Colonic mucosa (tissue), 4 donors: ENCODE data around the gene METTL4. TPM values are rescaled to one million over a fixed set of nuclear protein-coding genes. Genes with fewer than 3 reads are reported as not detected.

Source experiments
- DNase-seq: peaks from one replicate; pipeline ENCODE4 v3.0.0-alpha.2; 2020
- H3K27ac ChIP-seq: fragments of 200-600 bp; one replicate; pipeline ENCODE4 v1.8.0; 2021
- H3K27me3 ChIP-seq: fragments of 200-600 bp; one replicate; pipeline ENCODE4 v1.8.0; 2021
- H3K36me3 ChIP-seq: fragments of 200-600 bp; one replicate; pipeline ENCODE4 v1.8.0; 2021
- H3K4me1 ChIP-seq: fragments of 200-600 bp; one replicate; pipeline ENCODE4 v1.8.0; 2021; ENCODE audit warnings: mild to moderate bottlenecking
- H3K4me3 ChIP-seq: fragments of 200-600 bp; one replicate; pipeline ENCODE4 v1.8.0; 2021
- H3K9ac ChIP-seq, 2 donors: one replicate each; pipeline ENCODE4 v1.7.0; 2013; ENCODE audit warnings: control low read depth in 2 of 2, low read depth in 2 of 2, low read length in 2 of 2
- H3K9me3 ChIP-seq: fragments of 200-600 bp; one replicate; pipeline ENCODE4 v1.8.0; 2021
- CTCF ChIP-seq: fragments of 200-600 bp; IDR thresholded peaks from one replicate; pipeline ENCODE4 v1.8.0; 2022; ENCODE audit warnings: antibody characterized with exemption, mild to moderate bottlenecking
- intact Hi-C: fragments of 100-400 bp; cut with DNase I; formaldehyde crosslinking; loops from one replicate; pipeline ENCODE4 v1.14.1; 2022
- total RNA-seq, 2 donors: library from RNA; stranded (reverse); fragmentation: NEBNext Ultra II Directional in 1 of 2; extraction: Animal tissue kit (Norgen Biotek cat#: 25700) in 1 of 2; gene quantifications; one replicate each; pipeline ENCODE4 v1.2.1, GENCODE V29; 2021
- donor health status: healthy.
- donor health status: DM: no; HTN: no; CAD: no.
- donor health status: DM: no; HTN: no; CAD: no.

Gene METTL4
- total RNA-seq, 2 donors from 2014 or later, result 7.2 to 8.2 TPM

DNA sequence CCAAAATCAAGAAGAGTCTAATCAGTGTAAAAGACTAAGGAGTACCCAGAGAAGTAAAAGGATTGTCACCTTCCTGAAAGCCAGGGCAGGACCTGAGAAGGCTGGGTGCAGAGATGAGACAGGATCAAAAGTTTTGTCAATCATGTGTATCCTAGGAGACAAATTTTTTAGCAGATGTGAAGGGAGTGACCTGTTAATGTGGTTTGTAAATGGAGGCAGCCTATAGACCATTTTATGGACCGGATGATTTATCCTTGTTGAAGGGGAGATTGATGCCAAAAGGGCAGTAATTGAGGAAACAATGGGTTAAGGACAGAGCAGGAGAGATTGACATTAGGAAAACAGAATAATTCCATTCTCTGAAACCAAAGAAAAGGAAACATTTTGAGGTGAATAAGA, 865 bp upstream of the METTL4 start:
- no peaks in the 10 kb centered on the region for H3K9me3 ChIP-seq
- H3K27me3 ChIP-seq, result no peaks in the 10 kb centered on the region
- H3K4me3 ChIP-seq, result peak overlapping the region; percentile 41
- H3K27ac ChIP-seq, result no peak overlapping the region
- H3K9ac ChIP-seq, result peak overlapping the region; percentile 1 to 86
- H3K36me3 ChIP-seq, result no peaks in the 10 kb centered on the region
- no peak for TF ChIP-seq CTCF
- no peak for DNase-seq
- intact Hi-C loops, result loop anchor here (5.0 kb wide), 1 partner anchor 85 kb away; the partner anchor contains the start of gene SMCHD1
- H3K4me1 ChIP-seq, result peaks cover 4% of the 10 kb centered on the region

DNA sequence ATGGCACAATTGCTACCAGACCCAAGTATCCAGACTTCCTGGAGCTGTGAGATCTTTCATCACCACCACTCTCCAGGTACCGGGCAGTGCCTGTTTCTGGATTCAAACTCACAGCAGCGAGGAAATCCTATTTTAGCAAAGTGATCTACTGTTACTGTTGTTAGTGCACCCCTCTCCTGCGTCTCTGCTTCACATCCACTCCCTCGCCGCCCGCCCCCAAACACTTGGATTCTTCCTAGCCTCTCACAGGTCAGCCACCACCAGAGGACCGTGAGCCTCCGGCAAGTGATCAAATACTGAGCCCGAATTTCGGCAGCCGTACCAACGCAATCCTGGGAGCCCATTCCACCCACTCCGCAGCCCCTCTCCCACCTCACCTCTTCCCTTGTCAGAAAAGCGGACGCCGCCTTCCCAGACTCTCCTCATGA, 519 bp downstream of the METTL4 start:
- no peak for TF ChIP-seq CTCF
- Histone ChIP-seq H3K9me3 (no peaks in the 10 kb centered on the region), H3K27me3 (no peaks in the 10 kb centered on the region), H3K27ac (peak overlapping the region; percentile 87), H3K4me1 (peaks cover 4% of the 10 kb centered on the region), H3K4me3 (peak overlapping the region; percentile 41), H3K36me3 (no peaks in the 10 kb centered on the region), H3K9ac (peak overlapping the region; percentile 86 to 95)
- DNase-seq, result peak; percentile 74
- intact Hi-C loops, result loop anchor here (5.0 kb wide), 1 partner anchor 87 kb away; the partner anchor contains the start of gene SMCHD1

DNA sequence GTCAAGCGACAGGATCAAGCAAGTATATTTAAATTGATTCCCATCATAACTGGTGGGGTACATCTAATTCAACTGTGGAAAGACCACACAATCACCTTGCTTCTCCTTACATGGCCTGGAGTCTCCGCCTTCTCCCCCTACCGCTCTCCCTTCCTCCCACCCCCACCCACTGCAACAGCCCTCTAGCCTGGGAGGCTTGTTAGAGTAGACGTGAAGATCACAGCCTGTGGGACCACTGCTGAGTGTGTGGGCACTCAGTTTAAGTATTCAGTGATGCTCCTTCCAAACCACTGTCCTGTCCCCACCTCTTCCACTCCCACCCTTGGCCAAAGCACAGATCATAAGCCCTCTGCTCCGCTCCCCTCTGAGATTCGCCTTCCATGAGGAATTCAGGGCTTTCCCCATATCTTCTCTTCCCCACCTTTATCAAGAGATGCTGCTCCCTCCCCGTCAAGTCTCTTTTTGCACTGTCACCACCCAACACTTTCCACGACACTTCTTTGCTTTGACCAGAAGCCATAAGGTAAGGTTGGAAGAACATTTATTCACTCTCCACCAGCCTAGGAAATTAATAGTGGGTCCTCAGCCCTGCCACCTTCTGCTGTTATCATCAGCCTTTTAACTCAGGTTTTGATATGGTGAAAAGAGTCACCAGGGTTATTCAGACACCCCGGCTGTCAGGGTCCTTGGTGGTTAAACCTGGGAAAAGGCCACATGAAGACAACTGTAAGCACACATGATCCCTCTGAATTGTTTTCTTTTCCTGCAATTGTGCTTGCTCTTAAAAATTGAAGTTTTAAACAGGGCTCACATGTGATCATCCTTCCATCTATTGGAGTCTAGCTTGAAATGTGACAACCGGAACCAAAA, 1.7 kb downstream of the METTL4 start:
- Histone ChIP-seq H3K27ac (no peak overlapping the region), H3K9ac (no peak overlapping the region), H3K9me3 (no peaks in the 10 kb centered on the region), H3K36me3 (no peaks in the 10 kb centered on the region), H3K4me3 (no peak overlapping the region), H3K4me1 (peaks cover 4% of the 10 kb centered on the region), H3K27me3 (no peaks in the 10 kb centered on the region)
- no peak for TF ChIP-seq CTCF
- no peak for DNase-seq
- intact Hi-C loops, result loop anchor here (5.0 kb wide), 1 partner anchor 88 kb away; the partner anchor contains the start of gene SMCHD1

GRCh38 chr18:2568605-2569004, 2.7 kb downstream of the METTL4 start:
- Histone ChIP-seq H3K9me3 (no peaks in the 10 kb centered on the region), H3K27ac (no peak overlapping the region), H3K27me3 (no peaks in the 10 kb centered on the region), H3K9ac (no peak overlapping the region), H3K4me1 (peaks cover 4% of the 10 kb centered on the region), H3K36me3 (peaks cover under 1% of the 10 kb centered on the region), H3K4me3 (no peak overlapping the region)
- TF ChIP-seq CTCF, result no peak
- intact Hi-C loops, result no loop called here
- DNase-seq, result no peak

GRCh38 chr18:2568129-2568528, 3.2 kb downstream of the METTL4 start:
- Histone ChIP-seq H3K4me3 (no peak overlapping the region), H3K9ac (no peak overlapping the region), H3K27me3 (no peaks in the 10 kb centered on the region), H3K4me1 (peaks cover 4% of the 10 kb centered on the region), H3K27ac (no peak overlapping the region), H3K36me3 (peaks cover 4% of the 10 kb centered on the region), H3K9me3 (no peaks in the 10 kb centered on the region)
- TF ChIP-seq CTCF, result no peak
- intact Hi-C loops, result no loop called here
- no peak for DNase-seq
